ENCODE measurements around the gene CD209. TPM values are rescaled to one million over a fixed set of nuclear protein-coding genes. Genes with fewer than 3 reads are reported as not detected.

Gene CD209
- total RNA-seq, 1 donor from 2014 or later, result 10.6 TPM

DNA sequence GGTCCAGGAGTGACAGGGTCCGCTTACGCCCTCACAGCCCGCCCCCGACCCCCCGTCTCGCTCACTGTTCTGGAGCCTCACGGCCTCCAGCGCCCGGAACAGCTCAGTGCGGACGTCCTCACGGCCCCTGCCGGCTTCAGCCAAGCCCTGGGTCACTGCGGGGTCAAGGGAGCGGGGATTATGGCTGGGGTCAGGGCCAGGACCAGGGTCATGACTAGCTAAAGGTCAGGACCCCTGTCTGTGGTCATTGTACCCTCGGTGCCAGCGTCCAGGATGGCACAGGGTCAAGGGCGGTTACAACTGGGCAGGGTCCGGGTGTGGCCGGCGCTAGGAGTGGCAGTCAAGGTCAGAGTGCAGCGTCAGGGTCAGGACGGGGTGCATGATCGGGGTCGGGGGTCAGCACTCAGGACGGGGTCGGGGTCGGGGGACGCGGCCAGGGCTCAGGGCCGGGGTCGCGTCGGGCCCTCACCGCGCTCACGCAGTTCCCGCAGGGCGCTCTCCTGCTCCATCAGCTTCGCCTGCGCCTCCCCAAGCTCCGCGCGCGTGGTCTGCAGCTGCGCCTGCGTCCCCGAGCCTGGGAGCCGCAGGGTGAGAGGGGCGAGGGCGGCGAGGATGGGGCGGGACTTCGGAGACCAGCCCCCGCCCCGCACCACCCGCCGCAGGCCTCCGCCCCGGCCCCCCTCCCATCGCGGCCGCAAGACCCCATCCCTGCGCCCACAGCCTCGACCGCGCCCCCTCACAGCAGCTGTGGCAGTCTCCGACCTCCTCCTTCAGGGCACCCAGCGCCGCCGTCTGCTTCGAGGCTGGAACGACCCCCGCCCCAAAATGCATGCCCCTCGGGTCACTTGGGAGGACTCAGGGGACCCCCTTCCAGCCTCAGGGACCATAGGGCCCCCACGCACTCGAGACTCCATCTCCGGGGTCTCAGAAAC is 16.8 kb downstream of the CD209 start:
- Histone ChIP-seq H3K9me3 (no peaks in the 10 kb centered on the region), H3K27me3 (peaks cover 45% of the 10 kb centered on the region), H3K4me3 (no peak overlapping the region), H3K36me3 (no peaks in the 10 kb centered on the region), H3K4me1 (peaks cover 3% of the 10 kb centered on the region), H3K27ac (no peak overlapping the region)
- intact Hi-C loops (cut with DNase I), result no loop called here
- DNase-seq (no peak), ATAC-seq (peak; percentile 7)
- TF ChIP-seq, protein P1, sequence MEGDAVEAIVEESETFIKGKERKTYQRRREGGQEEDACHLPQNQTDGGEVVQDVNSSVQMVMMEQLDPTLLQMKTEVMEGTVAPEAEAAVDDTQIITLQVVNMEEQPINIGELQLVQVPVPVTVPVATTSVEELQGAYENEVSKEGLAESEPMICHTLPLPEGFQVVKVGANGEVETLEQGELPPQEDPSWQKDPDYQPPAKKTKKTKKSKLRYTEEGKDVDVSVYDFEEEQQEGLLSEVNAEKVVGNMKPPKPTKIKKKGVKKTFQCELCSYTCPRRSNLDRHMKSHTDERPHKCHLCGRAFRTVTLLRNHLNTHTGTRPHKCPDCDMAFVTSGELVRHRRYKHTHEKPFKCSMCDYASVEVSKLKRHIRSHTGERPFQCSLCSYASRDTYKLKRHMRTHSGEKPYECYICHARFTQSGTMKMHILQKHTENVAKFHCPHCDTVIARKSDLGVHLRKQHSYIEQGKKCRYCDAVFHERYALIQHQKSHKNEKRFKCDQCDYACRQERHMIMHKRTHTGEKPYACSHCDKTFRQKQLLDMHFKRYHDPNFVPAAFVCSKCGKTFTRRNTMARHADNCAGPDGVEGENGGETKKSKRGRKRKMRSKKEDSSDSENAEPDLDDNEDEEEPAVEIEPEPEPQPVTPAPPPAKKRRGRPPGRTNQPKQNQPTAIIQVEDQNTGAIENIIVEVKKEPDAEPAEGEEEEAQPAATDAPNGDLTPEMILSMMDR (IDR thresholded peaks at IDR 0.05), result no peak

DNA sequence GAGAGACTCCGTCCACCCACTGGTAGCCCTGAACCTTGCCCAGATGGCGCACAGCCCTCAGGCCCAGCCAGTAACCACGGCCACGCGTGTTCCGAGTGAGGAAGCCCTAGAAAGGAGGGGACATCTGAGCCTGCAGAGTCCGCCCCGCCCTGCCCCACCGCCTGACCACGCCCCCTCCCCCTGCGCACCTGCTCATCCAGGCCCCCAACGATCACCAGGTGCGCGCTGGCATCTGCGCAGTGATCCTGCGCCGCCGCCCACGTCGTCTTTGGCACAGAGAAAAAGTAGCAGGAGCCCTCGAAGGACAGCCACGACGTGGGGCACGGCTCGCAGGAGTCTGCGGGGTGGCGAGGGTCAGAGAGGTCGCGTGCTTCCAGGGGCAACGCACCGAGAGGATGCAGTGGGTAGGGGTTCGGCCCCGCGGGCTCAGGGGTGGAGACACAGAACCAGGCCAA is 17.5 kb downstream of the CD209 start:
- Histone ChIP-seq H3K36me3 (no peaks in the 10 kb centered on the region), H3K9me3 (no peaks in the 10 kb centered on the region), H3K4me1 (peaks cover 3% of the 10 kb centered on the region), H3K27ac (no peak overlapping the region), H3K4me3 (no peak overlapping the region), H3K27me3 (peaks cover 45% of the 10 kb centered on the region)
- intact Hi-C loops (cut with DNase I), result no loop called here
- ATAC-seq (no peak), DNase-seq (no peak)
- TF ChIP-seq, protein P1 (IDR thresholded peaks at IDR 0.05), result no peak

DNA sequence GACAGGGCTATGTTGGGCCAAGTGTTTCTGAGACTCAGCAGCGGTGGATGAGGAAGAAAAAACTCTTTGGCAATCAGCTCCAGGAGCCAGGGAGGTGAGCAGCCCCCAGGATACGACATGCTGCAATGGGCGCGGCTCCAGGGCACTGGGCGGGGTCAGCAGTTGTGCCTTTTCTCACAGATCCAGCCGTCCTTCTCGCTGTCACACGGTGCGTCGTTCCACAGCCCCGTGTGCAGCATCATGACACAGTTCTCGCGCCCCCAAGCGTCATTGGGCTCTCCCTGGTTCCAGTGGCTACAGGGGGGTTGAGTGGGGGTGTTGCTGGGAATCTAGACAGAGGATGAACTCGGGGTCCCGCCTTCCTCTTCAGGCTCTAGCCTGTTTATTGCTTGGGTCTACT is 18.1 kb downstream of the CD209 start:
- ATAC-seq, result no peak
- TF ChIP-seq, protein P1 (IDR thresholded peaks at IDR 0.05), result no peak
- DNase-seq, result no peak
- no peaks in the 10 kb centered on the region for H3K36me3 ChIP-seq
- intact Hi-C loops (cut with DNase I), result no loop called here
- peaks cover 3% of the 10 kb centered on the region for H3K4me1 ChIP-seq
- no peaks in the 10 kb centered on the region for H3K9me3 ChIP-seq
- H3K27me3 ChIP-seq, result peaks cover 45% of the 10 kb centered on the region
- no peak overlapping the region for H3K27ac ChIP-seq
- no peak overlapping the region for H3K4me3 ChIP-seq

DNA sequence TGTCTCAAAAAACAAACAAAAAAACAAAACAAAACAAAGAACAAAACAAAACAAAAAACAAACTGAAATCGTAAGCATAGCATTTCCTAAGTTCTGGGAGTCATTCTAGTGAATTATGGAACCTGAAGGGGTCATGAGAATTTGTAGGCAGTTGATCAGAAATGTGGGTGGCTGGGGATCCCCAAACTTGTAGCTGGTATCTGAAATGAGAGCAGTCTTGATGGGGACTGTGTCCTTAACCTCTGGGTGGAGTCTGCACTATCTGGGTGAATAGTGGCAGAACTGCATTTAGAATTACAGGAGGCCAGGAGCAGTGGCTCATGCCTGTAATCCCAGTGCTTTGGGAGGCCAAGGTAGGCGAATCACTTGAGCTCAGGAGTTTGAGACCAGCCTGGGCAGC is 21.5 kb downstream of the CD209 start:
- Histone ChIP-seq H3K4me3 (no peak overlapping the region), H3K27ac (no peak overlapping the region), H3K27me3 (peaks cover 31% of the 10 kb centered on the region), H3K36me3 (no peaks in the 10 kb centered on the region), H3K9me3 (no peaks in the 10 kb centered on the region), H3K4me1 (no peaks in the 10 kb centered on the region)
- intact Hi-C loops (cut with DNase I), result no loop called here
- ATAC-seq, result no peak
- no peak for DNase-seq
- TF ChIP-seq, protein P1 (IDR thresholded peaks at IDR 0.05), result no peak

DNA sequence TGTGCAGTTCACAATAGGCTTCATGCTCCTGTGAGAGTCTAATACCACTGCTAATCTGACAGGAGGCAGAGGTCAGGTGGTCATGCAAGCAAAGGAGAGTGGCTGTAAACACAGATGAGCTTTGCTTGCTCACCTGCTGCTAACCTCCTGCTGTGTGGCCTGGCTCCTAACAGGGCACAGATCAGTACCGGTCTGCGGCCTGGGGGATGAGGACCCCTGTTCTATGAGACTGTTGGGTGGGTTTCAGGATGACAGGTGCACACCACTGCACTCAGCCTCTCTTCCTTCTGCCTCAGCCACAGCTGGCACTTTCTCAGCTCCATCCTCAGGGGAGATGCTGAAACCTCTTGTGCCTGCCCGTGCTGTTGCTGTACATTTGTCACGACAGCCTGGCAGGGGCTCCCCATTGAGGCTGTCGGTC is 25.1 kb downstream of the CD209 start:
- H3K36me3 ChIP-seq, result no peaks in the 10 kb centered on the region
- no peak overlapping the region for H3K27ac ChIP-seq

More for the DNA sequence above, 25.1 kb downstream of the CD209 start:
- TF ChIP-seq, protein P1 (IDR thresholded peaks at IDR 0.05), result no peak
- Histone ChIP-seq H3K27me3 (no peaks in the 10 kb centered on the region), H3K9me3 (no peaks in the 10 kb centered on the region), H3K4me3 (no peak overlapping the region), H3K4me1 (no peaks in the 10 kb centered on the region)
- ATAC-seq (no peak), DNase-seq (no peak)
- intact Hi-C loops (cut with DNase I), result no loop called here

Data from upper lobe of right lung (tissue), 1 donor.